ENCODE data around the gene REL. TPM values are rescaled to one million over a fixed set of nuclear protein-coding genes. Genes with fewer than 3 reads are reported as not detected.

The REL gene
- total and polyA plus RNA-seq, 9 of the 15 experiments (the other 6 are each of a cell fraction or from before 2014, with no cell fraction given), result 0.63 to 8.6 (median 6.3) TPM

- no peak for TF ChIP-seq GATA2 (CRISPR knock-in tag; IDR thresholded peaks at IDR 0.05)
- no peak for TF ChIP-seq RREB1 (CRISPR knock-in tag; IDR thresholded peaks at IDR 0.05)
- TF ChIP-seq PREB (CRISPR knock-in tag; IDR thresholded peaks at IDR 0.05), result no peak
- peak; percentile 74 for TF ChIP-seq ZBTB12 (CRISPR knock-in tag; IDR thresholded peaks at IDR 0.05)
- TF ChIP-seq FOXA1 (IDR thresholded peaks at IDR 0.05; ENCODE audit: borderline replicate concordance), result no peak
- TF ChIP-seq ZNF707 (CRISPR knock-in tag; conservative IDR thresholded peaks at IDR 0.05), result no peak
- peak; percentile 97 for TF ChIP-seq VEZF1 (CRISPR knock-in tag; IDR thresholded peaks at IDR 0.05)
- TF ChIP-seq MTF1 (CRISPR knock-in tag; IDR thresholded peaks at IDR 0.05; ENCODE audit: borderline replicate concordance), result no peak
- TF ChIP-seq ZNF324 (CRISPR knock-in tag; IDR thresholded peaks at IDR 0.05), result peak; percentile 14; the same call in 1 of the 2 replicates
- no peak for TF ChIP-seq KLF6 (CRISPR knock-in tag; IDR thresholded peaks at IDR 0.05; ENCODE audit: borderline replicate concordance)
- no peak for TF ChIP-seq ZNF12 (CRISPR knock-in tag; IDR thresholded peaks at IDR 0.05)
- no peak for TF ChIP-seq MAX (CRISPR knock-in tag; IDR thresholded peaks at IDR 0.05)
- TF ChIP-seq ZNF217 (CRISPR knock-in tag; IDR thresholded peaks at IDR 0.05), result no peak
- TF ChIP-seq POLR3A (IDR thresholded peaks at IDR 0.05; ENCODE audit: borderline replicate concordance, extremely low read depth, insufficient read depth, insufficient read length), result no peak
- TF ChIP-seq ILK (tag; IDR thresholded peaks at IDR 0.05; ENCODE audit: borderline replicate concordance, low read depth), result no peak
- TF ChIP-seq ZNF551 (CRISPR knock-in tag; IDR thresholded peaks at IDR 0.05), result no peak
- no peak for TF ChIP-seq ZNF57 (CRISPR knock-in tag; IDR thresholded peaks at IDR 0.05)
Observed at GRCh38 chr2:60881047-60881932, at the start of gene REL (continued).
